NCI-H128 (cell line): Measurements from ENCODE around the gene GDPD1.
"Not testable (repeated sequence)": the region's sequence is repeated elsewhere in the genome, so short reads cannot be mapped to it uniquely, and the experiment has no call there.

Experiments
- DNase-seq: peaks from one replicate; lab custom pipeline; 2025; ENCODE audit not compliant: unreplicated experiment; lab: John Stamatoyannopoulos, UW

GDPD1 gene

GRCh38 chr17:59311521-59311920 lies 91.2 kb downstream of the GDPD1 start:
- not testable (repeated sequence) for DNase-seq

- DNase-seq, result no peak
These were observed 95.6 kb downstream of the GDPD1 start for GRCh38 chr17:59315866-59316265.
